ENCODE measurements around the gene NMNAT2.

Gene NMNAT2

DNA sequence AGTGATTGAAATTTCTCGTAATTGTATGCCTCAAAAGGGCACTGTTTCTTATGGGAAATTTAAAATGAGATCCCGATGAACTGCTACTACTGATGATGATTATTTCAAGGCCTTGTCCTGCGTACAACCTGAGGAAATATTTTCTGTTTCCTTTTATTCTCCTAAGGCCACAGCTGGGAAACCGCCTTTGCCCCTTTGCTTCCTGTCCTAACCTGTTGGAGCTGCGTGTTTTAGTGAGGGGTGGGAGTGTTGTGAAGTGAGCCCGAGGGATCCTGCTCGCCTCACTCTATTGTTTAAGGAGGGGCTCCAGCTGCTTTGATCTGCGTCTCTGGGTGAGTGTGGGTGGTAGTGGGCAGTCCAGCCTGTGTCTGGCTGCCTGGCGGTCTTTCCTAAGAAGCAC lies 217.7 kb downstream of the NMNAT2 start:
- CTCF ChIA-PET, result interaction anchor here (1.0 kb wide), 1 partner anchor 19 kb away, joined by 3 read pairs; no protein-coding TSS in a partner anchor
- POLR2A ChIA-PET, result no interaction called here
- H3K4me3 ChIP-seq (ENCODE audit: low read depth, low read length), result no peak overlapping the region
- TF ChIP-seq, protein P1, sequence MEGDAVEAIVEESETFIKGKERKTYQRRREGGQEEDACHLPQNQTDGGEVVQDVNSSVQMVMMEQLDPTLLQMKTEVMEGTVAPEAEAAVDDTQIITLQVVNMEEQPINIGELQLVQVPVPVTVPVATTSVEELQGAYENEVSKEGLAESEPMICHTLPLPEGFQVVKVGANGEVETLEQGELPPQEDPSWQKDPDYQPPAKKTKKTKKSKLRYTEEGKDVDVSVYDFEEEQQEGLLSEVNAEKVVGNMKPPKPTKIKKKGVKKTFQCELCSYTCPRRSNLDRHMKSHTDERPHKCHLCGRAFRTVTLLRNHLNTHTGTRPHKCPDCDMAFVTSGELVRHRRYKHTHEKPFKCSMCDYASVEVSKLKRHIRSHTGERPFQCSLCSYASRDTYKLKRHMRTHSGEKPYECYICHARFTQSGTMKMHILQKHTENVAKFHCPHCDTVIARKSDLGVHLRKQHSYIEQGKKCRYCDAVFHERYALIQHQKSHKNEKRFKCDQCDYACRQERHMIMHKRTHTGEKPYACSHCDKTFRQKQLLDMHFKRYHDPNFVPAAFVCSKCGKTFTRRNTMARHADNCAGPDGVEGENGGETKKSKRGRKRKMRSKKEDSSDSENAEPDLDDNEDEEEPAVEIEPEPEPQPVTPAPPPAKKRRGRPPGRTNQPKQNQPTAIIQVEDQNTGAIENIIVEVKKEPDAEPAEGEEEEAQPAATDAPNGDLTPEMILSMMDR (IDR thresholded peaks at IDR 0.05; ENCODE audit: insufficient read depth, low read length, missing control alignments), result no peak
- DNase-seq (ENCODE audit: low read depth, low spot score), result no peak

- TF ChIP-seq, protein P1 (IDR thresholded peaks at IDR 0.05; ENCODE audit: insufficient read depth, low read length, missing control alignments), result no peak
- no peak overlapping the region for H3K4me3 ChIP-seq (ENCODE audit: low read depth, low read length)
- DNase-seq (ENCODE audit: low read depth, low spot score), result no peak
- ChIA-PET CTCF (interaction anchor here (1.0 kb wide), 1 partner anchor 20 kb away, joined by 3 read pairs; no protein-coding TSS in a partner anchor), POLR2A (no interaction called here)
These were observed 218.9 kb downstream of the NMNAT2 start for GRCh38 chr1:183199304-183199703.

GRCh38 chr1:183198463-183198862 lies 219.7 kb downstream of the NMNAT2 start:
- peak; percentile 34 for DNase-seq (ENCODE audit: low read depth, low spot score)
- TF ChIP-seq, protein P1 (IDR thresholded peaks at IDR 0.05; ENCODE audit: insufficient read depth, low read length, missing control alignments), result no peak
- CTCF ChIA-PET, result no interaction called here
- POLR2A ChIA-PET, result no interaction called here
- no peak overlapping the region for H3K4me3 ChIP-seq (ENCODE audit: low read depth, low read length)

Measured in AG04449 (cell line).